ENCODE data around the gene LTBP1. TPM values are rescaled to one million over a fixed set of nuclear protein-coding genes. Genes with fewer than 3 reads are reported as not detected.

The LTBP1 gene
- total RNA-seq, 2 donors from 2014 or later = 19.4 to 23.1 TPM

DNA sequence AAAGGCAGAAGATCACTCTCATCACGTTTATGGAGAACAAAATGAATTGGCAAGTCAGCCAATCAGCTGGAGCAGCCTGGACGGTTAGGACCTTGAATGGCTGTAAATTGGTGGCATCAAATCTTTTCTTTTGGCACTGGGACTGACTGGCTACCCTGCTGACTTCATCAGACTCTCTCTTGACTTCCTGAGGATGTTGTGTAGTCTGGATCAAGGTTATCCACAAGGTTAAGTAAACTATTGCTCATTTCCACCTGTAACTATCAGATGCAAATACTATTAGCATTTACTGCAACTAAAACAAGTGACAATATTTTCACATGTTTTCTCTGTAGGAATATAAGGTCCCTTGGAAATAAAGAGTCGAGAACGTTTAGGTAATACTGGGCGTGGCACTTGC lies 395.4 kb downstream of the LTBP1 start:
- intact Hi-C loops (cut with DNase I) = no loop called here
- H3K9ac ChIP-seq (ENCODE audit: low read depth in 2 of 2, low read length in 2 of 2) = no peak overlapping the region

DNA sequence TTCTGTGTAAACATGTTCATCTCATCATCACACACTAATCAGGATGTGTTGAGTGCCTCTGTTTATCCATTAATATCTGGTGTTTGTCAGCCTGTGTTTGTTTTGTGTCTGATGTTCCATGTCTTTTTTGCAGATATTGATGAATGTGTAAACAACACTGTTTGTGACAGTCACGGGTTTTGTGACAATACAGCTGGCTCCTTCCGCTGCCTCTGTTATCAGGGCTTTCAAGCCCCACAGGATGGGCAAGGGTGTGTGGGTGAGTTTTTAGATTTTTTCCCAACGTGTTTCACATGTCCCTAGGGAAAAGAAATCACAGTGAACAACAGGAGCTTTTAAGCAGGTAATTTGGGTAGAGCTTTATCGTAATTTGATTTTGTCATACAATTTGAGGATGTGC lies 396.0 kb downstream of the LTBP1 start:
- no peaks in the 10 kb centered on the region for H3K4me1 ChIP-seq
- H3K4me3 ChIP-seq = no peak overlapping the region
- TF ChIP-seq CTCF (IDR thresholded peaks at IDR 0.05) = no peak
- no peak for DNase-seq
- no peaks in the 10 kb centered on the region for H3K36me3 ChIP-seq
- H3K9me3 ChIP-seq = no peaks in the 10 kb centered on the region
- no peak overlapping the region for H3K9ac ChIP-seq (ENCODE audit: low read depth in 2 of 2, low read length in 2 of 2)
- no peaks in the 10 kb centered on the region for H3K27me3 ChIP-seq
- intact Hi-C loops (cut with DNase I) = no loop called here
- no peak overlapping the region for H3K27ac ChIP-seq

More for the DNA sequence above, 395.4 kb downstream of the LTBP1 start:
- no peak for TF ChIP-seq CTCF (IDR thresholded peaks at IDR 0.05)
- Histone ChIP-seq H3K27ac (no peak overlapping the region), H3K27me3 (no peaks in the 10 kb centered on the region), H3K36me3 (no peaks in the 10 kb centered on the region), H3K4me3 (no peak overlapping the region), H3K4me1 (no peaks in the 10 kb centered on the region), H3K9me3 (no peaks in the 10 kb centered on the region)
- no peak for DNase-seq

GRCh38 chr2:33343387-33343895 lies 396.7 kb downstream of the LTBP1 start:
- TF ChIP-seq CTCF (IDR thresholded peaks at IDR 0.05) = no peak
- Histone ChIP-seq H3K4me3 (no peak overlapping the region), H3K27me3 (no peaks in the 10 kb centered on the region), H3K9ac (ENCODE audit: low read depth in 2 of 2, low read length in 2 of 2) (no peak overlapping the region), H3K9me3 (no peaks in the 10 kb centered on the region), H3K36me3 (no peaks in the 10 kb centered on the region), H3K27ac (no peak overlapping the region), H3K4me1 (no peaks in the 10 kb centered on the region)
- no peak for DNase-seq
- intact Hi-C loops (cut with DNase I) = no loop called here

DNA sequence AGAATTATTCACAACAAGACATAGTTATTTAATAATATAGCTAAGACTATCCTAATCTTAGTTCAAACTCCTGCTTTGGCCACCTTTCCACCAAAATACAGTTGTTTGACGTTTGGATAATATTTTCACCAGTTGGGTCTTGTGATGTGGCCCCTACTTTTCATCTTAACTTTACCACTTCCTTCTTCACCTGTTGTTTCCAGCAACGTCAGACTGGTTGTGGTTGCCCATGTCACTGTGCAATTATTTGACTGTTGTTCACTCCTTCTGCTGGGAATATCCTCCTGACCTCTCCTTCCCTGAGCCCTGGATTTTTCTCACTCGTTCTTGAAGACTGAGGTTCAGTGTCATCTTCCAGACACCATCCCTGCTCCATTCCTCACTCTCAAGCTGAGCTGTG lies 397.5 kb downstream of the LTBP1 start:
- H3K9me3 ChIP-seq = no peaks in the 10 kb centered on the region
- no peaks in the 10 kb centered on the region for H3K27me3 ChIP-seq
- no peak for TF ChIP-seq CTCF (IDR thresholded peaks at IDR 0.05)
- no peaks in the 10 kb centered on the region for H3K36me3 ChIP-seq
- intact Hi-C loops (cut with DNase I) = no loop called here
- no peak overlapping the region for H3K4me3 ChIP-seq
- H3K27ac ChIP-seq = no peak overlapping the region
- no peak overlapping the region for H3K9ac ChIP-seq (ENCODE audit: low read depth in 2 of 2, low read length in 2 of 2)
- no peak for DNase-seq
- H3K4me1 ChIP-seq = no peaks in the 10 kb centered on the region

DNA sequence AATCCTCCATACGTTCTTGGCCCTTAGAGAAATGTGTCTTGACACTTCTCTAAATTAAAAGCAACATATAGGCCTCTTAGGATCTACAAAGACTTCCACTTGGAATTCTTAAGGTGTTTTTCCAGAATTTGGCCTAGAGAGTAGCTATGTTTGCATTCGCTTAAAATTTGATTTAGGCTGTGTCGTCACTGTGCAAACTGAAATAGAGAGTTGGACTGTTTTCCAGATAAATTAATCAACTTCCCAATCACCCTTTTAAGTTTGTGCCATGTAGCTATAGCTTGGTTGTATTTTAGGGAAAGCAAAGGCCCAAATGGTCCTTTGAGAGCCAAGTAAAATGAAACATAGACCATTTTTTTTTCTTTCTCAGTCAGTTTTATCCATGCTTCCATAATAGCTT lies 401.1 kb downstream of the LTBP1 start:
- no peaks in the 10 kb centered on the region for H3K9me3 ChIP-seq
- H3K27me3 ChIP-seq = no peaks in the 10 kb centered on the region
- intact Hi-C loops (cut with DNase I) = no loop called here
- H3K27ac ChIP-seq = no peak overlapping the region
- H3K36me3 ChIP-seq = no peaks in the 10 kb centered on the region
- no peak for TF ChIP-seq CTCF (IDR thresholded peaks at IDR 0.05)
- no peak for DNase-seq
- H3K4me3 ChIP-seq = no peak overlapping the region
- no peaks in the 10 kb centered on the region for H3K4me1 ChIP-seq
- H3K9ac ChIP-seq (ENCODE audit: low read depth in 2 of 2, low read length in 2 of 2) = no peak overlapping the region
